Smooth muscle cell (in vitro differentiated cells): ENCODE data around the gene CEBPE. TPM values are rescaled to one million over a fixed set of nuclear protein-coding genes. Genes with fewer than 3 reads are reported as not detected.
"Not testable (repeated sequence)": the region's sequence is repeated elsewhere in the genome, so short reads cannot be mapped to it uniquely, and the experiment has no call there.

ENCODE experiments used
- DNase-seq: peaks from one replicate; lab custom pipeline; 2025; ENCODE audit not compliant: unreplicated experiment; lab: John Stamatoyannopoulos, UW
- H2AFZ ChIP-seq: fragments of 200-600 bp; sonication (generic); 2 replicates; pipeline ENCODE4 v1.6.0; 2016; ENCODE audit warnings: antibody characterized with exemption, low read depth, mild to moderate bottlenecking
- H3F3A ChIP-seq: fragments of 200-600 bp; sonication (generic); 2 replicates; pipeline ENCODE4 v1.6.0; 2017; ENCODE audit warnings: antibody characterized with exemption, low read depth
- H3K27ac ChIP-seq: fragments of 200-600 bp; sonication (generic); 2 replicates; pipeline ENCODE4 v1.5.1; 2016; ENCODE audit warnings: low read depth, mild to moderate bottlenecking
- H3K27me3 ChIP-seq: fragments of 200-600 bp; sonication (generic); 2 replicates; pipeline ENCODE4 v1.6.1; 2016; ENCODE audit warnings: low read depth, mild to moderate bottlenecking
- H3K36me3 ChIP-seq: fragments of 200-600 bp; sonication (generic); 2 replicates; pipeline ENCODE4 v1.5.1; 2016; ENCODE audit warnings: low read depth
- H3K4me1 ChIP-seq: fragments of 200-600 bp; sonication (generic); 2 replicates; pipeline ENCODE4 v1.5.1; 2016; ENCODE audit warnings: low read depth
- H3K4me2 ChIP-seq: fragments of 200-600 bp; sonication (generic); 2 replicates; pipeline ENCODE4 v1.6.0; 2016; ENCODE audit warnings: mild to moderate bottlenecking
- H3K4me3 ChIP-seq: fragments of 200-600 bp; sonication (generic); 2 replicates; pipeline ENCODE4 v1.5.1; 2016; ENCODE audit warnings: mild to moderate bottlenecking
- H3K79me2 ChIP-seq: fragments of 200-600 bp; sonication (generic); 2 replicates; pipeline ENCODE4 v1.6.0; 2016; ENCODE audit warnings: low read depth, mild to moderate bottlenecking
- H3K9ac ChIP-seq: fragments of 200-600 bp; sonication (generic); 2 replicates; pipeline ENCODE4 v1.6.0; 2016; ENCODE audit warnings: low read depth
- H3K9me3 ChIP-seq: fragments of 200-600 bp; sonication (generic); replicated peaks from 2 replicates; pipeline ENCODE4 v1.5.1; 2016; ENCODE audit warnings: low read depth
- H4K20me1 ChIP-seq: fragments of 200-600 bp; sonication (generic); 2 replicates; pipeline ENCODE4 v1.6.0; 2016; ENCODE audit warnings: low read depth
- CTCF ChIP-seq: fragments of 200-600 bp; sonication (generic); IDR thresholded peaks from 2 replicates; pipeline ENCODE4 v1.5.1; 2017; ENCODE audit warnings: borderline replicate concordance, mild to moderate bottlenecking, antibody characterized with exemption; ENCODE audit not compliant: insufficient read depth, poor library complexity, severe bottlenecking
- WGBS: methylation state at CpG from one replicate; pipeline ENCODE4 v1.1.7; 2016; ENCODE audit warnings: low lambda C conversion rate; 5-methylcytosine and 5-hydroxymethylcytosine counted together
- polyA plus RNA-seq: library from polyadenylated mRNA; unstranded; fragments of >200 nt; fragmentation: Nextera tagmentation; extraction: Ambion mirVana; gene quantifications from 2 replicates; pipeline ENCODE4 v1.2.1, GENCODE V29; 2016
- total RNA-seq: library from RNA; depleted of rRNA; stranded (reverse); fragments of >200 nt; gene quantifications from 2 replicates; pipeline ENCODE4 v1.2.3, GENCODE V29; 2014

CEBPE gene
- total and polyA plus RNA-seq, 2 experiments from 2014 or later, result not detected

- no peaks in the 10 kb centered on the region for H3F3A ChIP-seq
- no peaks in the 10 kb centered on the region for H3K36me3 ChIP-seq
- DNase-seq, result no peak
- 95% methylated on average over 1 of the region's 1 CpG for whole genome bisulfite sequencing
- no peak overlapping the region for H3K9ac ChIP-seq
- H2AFZ ChIP-seq, result no peak overlapping the region
- no peak overlapping the region for H3K4me3 ChIP-seq
- no peak for TF ChIP-seq CTCF
- no peaks in the 10 kb centered on the region for H3K9me3 ChIP-seq
- peaks cover 13% of the 10 kb centered on the region for H3K4me1 ChIP-seq
- no peak overlapping the region for H3K27ac ChIP-seq
- H3K27me3 ChIP-seq, result peaks cover 18% of the 10 kb centered on the region
- H3K4me2 ChIP-seq, result no peak overlapping the region
- H4K20me1 ChIP-seq, result no peaks in the 10 kb centered on the region
- H3K79me2 ChIP-seq, result no peaks in the 10 kb centered on the region
Measured at GRCh38 chr14:23109769-23110168, 9.3 kb downstream of the CEBPE start.

- 96% methylated on average over 24 of the region's 24 CpGs for whole genome bisulfite sequencing
- not testable (repeated sequence) for H3K79me2 ChIP-seq, H3F3A ChIP-seq, H3K4me2 ChIP-seq, H3K9me3 ChIP-seq, H3K27ac ChIP-seq, H3K9ac ChIP-seq, H3K4me3 ChIP-seq, DNase-seq, H2AFZ ChIP-seq, H3K4me1 ChIP-seq, H3K36me3 ChIP-seq, H4K20me1 ChIP-seq
- H3K27me3 ChIP-seq, result peaks cover 18% of the 10 kb centered on the region
Measured at GRCh38 chr14:23108169-23108568, 10.9 kb downstream of the CEBPE start.

- not testable (repeated sequence) for H3K4me1 ChIP-seq, H3F3A ChIP-seq, H3K79me2 ChIP-seq, H3K36me3 ChIP-seq, H3K9ac ChIP-seq, H2AFZ ChIP-seq, H3K4me3 ChIP-seq, DNase-seq, H3K4me2 ChIP-seq, H4K20me1 ChIP-seq, H3K9me3 ChIP-seq, H3K27ac ChIP-seq
- WGBS, result 88% methylated on average over 2 of the region's 5 CpGs
- H3K27me3 ChIP-seq, result peaks cover 18% of the 10 kb centered on the region
Measured at GRCh38 chr14:23107620-23108019, 11.4 kb downstream of the CEBPE start.

- no peak for DNase-seq
- H3K9ac ChIP-seq, result no peak overlapping the region
- no peaks in the 10 kb centered on the region for H4K20me1 ChIP-seq
- no peaks in the 10 kb centered on the region for H3K9me3 ChIP-seq
- H2AFZ ChIP-seq, result no peak overlapping the region
- no peak overlapping the region for H3K27ac ChIP-seq
- H3K27me3 ChIP-seq, result peaks cover 18% of the 10 kb centered on the region
- H3K4me3 ChIP-seq, result no peak overlapping the region
- no peaks in the 10 kb centered on the region for H3F3A ChIP-seq
- no peak overlapping the region for H3K4me2 ChIP-seq
- no peaks in the 10 kb centered on the region for H3K4me1 ChIP-seq
- H3K79me2 ChIP-seq, result no peaks in the 10 kb centered on the region
- no peak for TF ChIP-seq CTCF
- no peaks in the 10 kb centered on the region for H3K36me3 ChIP-seq
Measured at GRCh38 chr14:23106747-23107045, 12.4 kb downstream of the CEBPE start.

GRCh38 chr14:23105348-23105824 lies 13.7 kb downstream of the CEBPE start:
- Histone ChIP-seq H3F3A (no peaks in the 10 kb centered on the region), H3K4me1 (no peaks in the 10 kb centered on the region), H4K20me1 (peaks cover 2% of the 10 kb centered on the region), H3K9ac (no peak overlapping the region), H3K79me2 (no peaks in the 10 kb centered on the region), H3K4me3 (no peak overlapping the region), H3K9me3 (no peaks in the 10 kb centered on the region), H2AFZ (no peak overlapping the region), H3K27me3 (peaks cover 8% of the 10 kb centered on the region), H3K36me3 (no peaks in the 10 kb centered on the region), H3K27ac (no peak overlapping the region), H3K4me2 (no peak overlapping the region)
- DNase-seq, result no peak
- no peak for TF ChIP-seq CTCF
- 92% methylated on average over 4 of the region's 4 CpGs for WGBS
